ENCODE measurements around the gene TFB1M. TPM values are rescaled to one million over a fixed set of nuclear protein-coding genes. Genes with fewer than 3 reads are reported as not detected.
"Not testable (repeated sequence)": the region's sequence is repeated elsewhere in the genome, so short reads cannot be mapped to it uniquely, and the experiment has no call there.

TFB1M gene
- total RNA-seq, 2 experiments from 2014 or later: 25.8 to 26.5 TPM

- ChIA-PET CTCF (interaction anchor here (0.8 to 1.7 kb wide), 2 partner anchors 9 to 56 kb away, joined by 3 to 5 read pairs; no protein-coding TSS in a partner anchor), POLR2A (no interaction called here)
- no peak overlapping the region for H3K4me3 Mint-ChIP-seq
- H3K36me3 Mint-ChIP-seq (ENCODE audit: low read depth): peaks cover 2% of the 10 kb centered on the region
- no peak for DNase-seq
- H3K9me3 Mint-ChIP-seq: peaks cover 11% of the 10 kb centered on the region
- H3K27ac Mint-ChIP-seq: no peak overlapping the region
- H3K4me1 Mint-ChIP-seq: no peaks in the 10 kb centered on the region
- H3K27me3 Mint-ChIP-seq: no peaks in the 10 kb centered on the region
Observed at GRCh38 chr6:155235087-155235486, 79.2 kb downstream of the TFB1M start.

GRCh38 chr6:155234687-155235086 is 79.6 kb downstream of the TFB1M start:
- no peak for DNase-seq
- ChIA-PET POLR2A (no interaction called here), CTCF (interaction anchor here (0.6 to 1.7 kb wide), 2 partner anchors 9 to 1039 kb away, joined by 3 to 5 read pairs; no protein-coding TSS in a partner anchor)
- Mint-ChIP-seq H3K4me3 (no peak overlapping the region), H3K9me3 (peaks cover 11% of the 10 kb centered on the region), H3K4me1 (no peaks in the 10 kb centered on the region), H3K36me3 (ENCODE audit: low read depth) (peaks cover 2% of the 10 kb centered on the region), H3K27ac (no peak overlapping the region), H3K27me3 (no peaks in the 10 kb centered on the region)

- Mint-ChIP-seq H3K27me3 (no peaks in the 10 kb centered on the region), H3K9me3 (peaks cover 11% of the 10 kb centered on the region), H3K27ac (no peak overlapping the region), H3K4me3 (no peak overlapping the region), H3K36me3 (ENCODE audit: low read depth) (peaks cover 2% of the 10 kb centered on the region), H3K4me1 (no peaks in the 10 kb centered on the region)
- ChIA-PET POLR2A (no interaction called here), CTCF (interaction anchor here (0.6 to 0.9 kb wide), 2 partner anchors 10 to 1038 kb away, joined by 3 read pairs; no protein-coding TSS in a partner anchor)
- no peak for DNase-seq
Observed at GRCh38 chr6:155234167-155234566, 80.1 kb downstream of the TFB1M start.

- Mint-ChIP-seq H3K27me3 (no peaks in the 10 kb centered on the region), H3K4me3 (no peak overlapping the region), H3K36me3 (ENCODE audit: low read depth) (peaks cover 2% of the 10 kb centered on the region), H3K4me1 (no peaks in the 10 kb centered on the region), H3K27ac (no peak overlapping the region), H3K9me3 (peaks cover under 1% of the 10 kb centered on the region)
- no peak for DNase-seq
- ChIA-PET POLR2A (no interaction called here), CTCF (interaction anchor here (1.0 to 1.4 kb wide), 3 partner anchors 13 to 25 kb away, joined by 3 read pairs; no protein-coding TSS in a partner anchor)
Observed at GRCh38 chr6:155232848-155233247, 81.4 kb downstream of the TFB1M start.

- DNase-seq; H3K9me3 Mint-ChIP-seq; H3K27me3 Mint-ChIP-seq; H3K36me3 Mint-ChIP-seq (ENCODE audit: low read depth); POLR2A ChIA-PET; H3K4me1 Mint-ChIP-seq; H3K27ac Mint-ChIP-seq; H3K4me3 Mint-ChIP-seq: not testable (repeated sequence)
- CTCF ChIA-PET: interaction anchor here (1.2 kb wide), 1 partner anchor 13 kb away, joined by 3 read pairs; no protein-coding TSS in a partner anchor
Observed at GRCh38 chr6:155230975-155231374, 83.3 kb downstream of the TFB1M start.

- CTCF ChIA-PET: no interaction called here
- no peaks in the 10 kb centered on the region for H3K27me3 Mint-ChIP-seq
- no peak for DNase-seq
- peaks cover 12% of the 10 kb centered on the region for H3K4me1 Mint-ChIP-seq
- POLR2A ChIA-PET: no interaction called here
- H3K9me3 Mint-ChIP-seq: no peaks in the 10 kb centered on the region
- H3K4me3 Mint-ChIP-seq: no peak overlapping the region
- H3K36me3 Mint-ChIP-seq (ENCODE audit: low read depth): peaks cover 2% of the 10 kb centered on the region
- no peak overlapping the region for H3K27ac Mint-ChIP-seq
Observed at GRCh38 chr6:155228546-155229166, 85.6 kb downstream of the TFB1M start.

- POLR2A ChIA-PET: no interaction called here
- Mint-ChIP-seq H3K27ac (no peak overlapping the region), H3K4me3 (no peak overlapping the region), H3K4me1 (peaks cover 14% of the 10 kb centered on the region), H3K9me3 (no peaks in the 10 kb centered on the region), H3K27me3 (no peaks in the 10 kb centered on the region), H3K36me3 (ENCODE audit: low read depth) (peaks cover 2% of the 10 kb centered on the region)
- no peak for DNase-seq
- CTCF ChIA-PET: no interaction called here
Observed at GRCh38 chr6:155227046-155227445, 87.2 kb downstream of the TFB1M start.

- no peaks in the 10 kb centered on the region for H3K27me3 Mint-ChIP-seq
- CTCF ChIA-PET: interaction anchor here (0.6 to 1.7 kb wide), 4 partner anchors 23 to 958 kb away, joined by 3 to 7 read pairs (median 4); no protein-coding TSS in a partner anchor
- H3K27ac Mint-ChIP-seq: peak overlapping the region; percentile 58
- peaks cover 14% of the 10 kb centered on the region for H3K4me1 Mint-ChIP-seq
- no peaks in the 10 kb centered on the region for H3K9me3 Mint-ChIP-seq
- no peak overlapping the region for H3K4me3 Mint-ChIP-seq
- H3K36me3 Mint-ChIP-seq (ENCODE audit: low read depth): no peaks in the 10 kb centered on the region
- no peak for DNase-seq
- POLR2A ChIA-PET: no interaction called here
Observed at GRCh38 chr6:155224618-155225017, 89.7 kb downstream of the TFB1M start.

GRCh38 chr6:155223646-155224451 is 90.4 kb downstream of the TFB1M start:
- peaks cover 14% of the 10 kb centered on the region for H3K4me1 Mint-ChIP-seq
- peak overlapping the region; percentile 58 for H3K27ac Mint-ChIP-seq
- DNase-seq: peak; percentile 43
- POLR2A ChIA-PET: no interaction called here
- H3K9me3 Mint-ChIP-seq: no peaks in the 10 kb centered on the region
- no peaks in the 10 kb centered on the region for H3K36me3 Mint-ChIP-seq (ENCODE audit: low read depth)
- CTCF ChIA-PET: interaction anchor here (0.6 to 1.7 kb wide), 7 partner anchors 11 to 1811 kb away, joined by 3 to 7 read pairs (median 3); no protein-coding TSS in a partner anchor
- no peak overlapping the region for H3K4me3 Mint-ChIP-seq
- H3K27me3 Mint-ChIP-seq: no peaks in the 10 kb centered on the region

- Mint-ChIP-seq H3K27me3 (no peaks in the 10 kb centered on the region), H3K4me1 (peaks cover 14% of the 10 kb centered on the region), H3K27ac (no peak overlapping the region), H3K4me3 (no peak overlapping the region), H3K9me3 (no peaks in the 10 kb centered on the region), H3K36me3 (ENCODE audit: low read depth) (no peaks in the 10 kb centered on the region)
- ChIA-PET POLR2A (no interaction called here), CTCF (interaction anchor here (0.5 to 1.2 kb wide), 3 partner anchors 10 to 1812 kb away, joined by 3 read pairs; no protein-coding TSS in a partner anchor)
- no peak for DNase-seq
Observed at GRCh38 chr6:155222506-155222905, 91.8 kb downstream of the TFB1M start.

GRCh38 chr6:155221086-155221485 is 93.2 kb downstream of the TFB1M start:
- Mint-ChIP-seq H3K9me3 (no peaks in the 10 kb centered on the region), H3K27me3 (peaks cover 4% of the 10 kb centered on the region), H3K36me3 (ENCODE audit: low read depth) (no peaks in the 10 kb centered on the region), H3K4me1 (peaks cover 14% of the 10 kb centered on the region), H3K4me3 (no peak overlapping the region), H3K27ac (no peak overlapping the region)
- CTCF ChIA-PET: interaction anchor here (0.7 to 1.1 kb wide), 2 partner anchors 12 to 15 kb away, joined by 3 read pairs; no protein-coding TSS in a partner anchor
- no peak for DNase-seq
- POLR2A ChIA-PET: no interaction called here

GRCh38 chr6:155219858-155220301 is 94.4 kb downstream of the TFB1M start:
- H3K27ac Mint-ChIP-seq: no peak overlapping the region
- no peak overlapping the region for H3K4me3 Mint-ChIP-seq
- H3K36me3 Mint-ChIP-seq (ENCODE audit: low read depth): no peaks in the 10 kb centered on the region
- ChIA-PET CTCF (interaction anchor here (0.6 to 0.9 kb wide), 2 partner anchors 14 to 230 kb away, joined by 3 read pairs; no protein-coding TSS in a partner anchor), POLR2A (no interaction called here)
- H3K4me1 Mint-ChIP-seq: peaks cover 14% of the 10 kb centered on the region
- H3K27me3 Mint-ChIP-seq: peaks cover 4% of the 10 kb centered on the region
- no peaks in the 10 kb centered on the region for H3K9me3 Mint-ChIP-seq
- no peak for DNase-seq

- DNase-seq: no peak
- H3K4me1 Mint-ChIP-seq: peaks cover 9% of the 10 kb centered on the region
- H3K4me3 Mint-ChIP-seq: no peak overlapping the region
- no peaks in the 10 kb centered on the region for H3K9me3 Mint-ChIP-seq
- ChIA-PET POLR2A (no interaction called here), CTCF (interaction anchor here (0.9 kb wide), 1 partner anchor 14 kb away, joined by 3 read pairs; no protein-coding TSS in a partner anchor)
- H3K27me3 Mint-ChIP-seq: peaks cover 4% of the 10 kb centered on the region
- no peaks in the 10 kb centered on the region for H3K36me3 Mint-ChIP-seq (ENCODE audit: low read depth)
- H3K27ac Mint-ChIP-seq: no peak overlapping the region
Observed at GRCh38 chr6:155219299-155219698, 95.0 kb downstream of the TFB1M start.
